GM12874 (cell line): ENCODE results near the gene C8B.
A peak's percentile ranks its signal among the peaks of the same experiment; 100 is the strongest.

Experiments used
- TF ChIP-seq, protein P1 (sequence below): IDR thresholded peaks from 2 replicates; pipeline ENCODE4 v1.5.1; 2011; ENCODE audit warnings: low read depth, mild to moderate bottlenecking, control low read depth, low read length, moderate library complexity; ENCODE audit not compliant: insufficient read depth

The C8B gene

GRCh38 chr1:56970280-56970679 lies 4.5 kb upstream of the C8B start:
- TF ChIP-seq, protein P1, sequence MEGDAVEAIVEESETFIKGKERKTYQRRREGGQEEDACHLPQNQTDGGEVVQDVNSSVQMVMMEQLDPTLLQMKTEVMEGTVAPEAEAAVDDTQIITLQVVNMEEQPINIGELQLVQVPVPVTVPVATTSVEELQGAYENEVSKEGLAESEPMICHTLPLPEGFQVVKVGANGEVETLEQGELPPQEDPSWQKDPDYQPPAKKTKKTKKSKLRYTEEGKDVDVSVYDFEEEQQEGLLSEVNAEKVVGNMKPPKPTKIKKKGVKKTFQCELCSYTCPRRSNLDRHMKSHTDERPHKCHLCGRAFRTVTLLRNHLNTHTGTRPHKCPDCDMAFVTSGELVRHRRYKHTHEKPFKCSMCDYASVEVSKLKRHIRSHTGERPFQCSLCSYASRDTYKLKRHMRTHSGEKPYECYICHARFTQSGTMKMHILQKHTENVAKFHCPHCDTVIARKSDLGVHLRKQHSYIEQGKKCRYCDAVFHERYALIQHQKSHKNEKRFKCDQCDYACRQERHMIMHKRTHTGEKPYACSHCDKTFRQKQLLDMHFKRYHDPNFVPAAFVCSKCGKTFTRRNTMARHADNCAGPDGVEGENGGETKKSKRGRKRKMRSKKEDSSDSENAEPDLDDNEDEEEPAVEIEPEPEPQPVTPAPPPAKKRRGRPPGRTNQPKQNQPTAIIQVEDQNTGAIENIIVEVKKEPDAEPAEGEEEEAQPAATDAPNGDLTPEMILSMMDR, result no peak

DNA sequence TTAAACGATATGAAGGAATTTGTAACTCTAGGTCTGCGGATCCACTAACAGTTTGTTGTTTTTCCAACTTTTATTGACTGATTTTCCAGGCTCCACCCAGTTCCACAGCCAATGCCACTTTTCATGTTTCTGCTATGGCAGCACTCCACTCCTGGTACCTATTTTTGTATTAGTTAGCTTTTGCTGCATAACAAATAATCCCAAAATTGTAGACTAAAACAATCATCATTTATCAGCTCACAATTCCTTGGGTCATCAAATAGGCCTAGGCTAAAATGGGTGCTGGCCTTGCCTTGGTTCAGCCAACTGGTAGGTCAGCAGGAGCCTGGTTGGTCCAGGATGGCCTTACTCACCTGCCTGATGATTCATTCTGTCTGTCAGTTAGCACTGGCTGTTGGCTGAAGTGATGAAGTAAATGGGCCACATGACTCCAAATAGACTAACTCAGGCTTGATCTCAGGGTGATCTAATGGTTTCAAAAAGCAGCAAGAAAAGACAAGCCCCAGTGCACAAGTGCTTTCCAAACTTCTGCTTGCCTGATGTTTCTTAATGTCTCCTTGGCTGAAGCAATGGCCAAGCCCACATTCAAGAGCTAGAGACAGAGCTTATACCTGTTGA lies 3.2 kb upstream of the C8B start:
- TF ChIP-seq, protein P1, result no peak

GRCh38 chr1:56967900-56968832 lies 2.4 kb upstream of the C8B start:
- TF ChIP-seq, protein P1, result peak; percentile 50; the same call in 1 of the 2 replicates

DNA sequence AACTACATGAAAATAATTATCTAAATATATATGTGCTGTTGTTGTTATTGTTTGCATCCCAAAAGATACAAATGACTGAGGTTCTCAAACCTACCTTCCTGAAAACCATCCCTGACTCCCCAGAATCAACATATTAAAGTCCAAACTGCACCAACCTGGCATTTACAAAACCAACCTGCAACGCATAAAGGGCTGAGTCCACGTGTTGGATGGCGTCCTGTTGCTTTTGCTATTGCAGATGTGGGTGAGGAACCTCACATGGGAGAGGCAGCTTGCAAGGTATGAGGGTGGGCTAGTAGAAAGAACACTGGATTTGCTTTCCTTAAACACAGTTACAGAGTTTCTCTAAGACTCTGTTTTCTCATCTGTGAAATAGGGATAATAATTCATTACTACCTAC lies 1.5 kb upstream of the C8B start:
- TF ChIP-seq, protein P1, result no peak

- TF ChIP-seq, protein P1, result no peak
These were observed 834 bp upstream of the C8B start for GRCh38 chr1:56966698-56966999.

- TF ChIP-seq, protein P1, result no peak
These were observed 624 bp downstream of the C8B start for GRCh38 chr1:56965191-56965590.

GRCh38 chr1:56964349-56965017 lies 1.3 kb downstream of the C8B start:
- TF ChIP-seq, protein P1, result no peak
